HG03095 (cell line): ENCODE results near the gene PEX14.
"Not testable (repeated sequence)": the region's sequence is repeated elsewhere in the genome, so short reads cannot be mapped to it uniquely, and the experiment has no call there.

Experiments
- ATAC-seq: cut with Tn5 transposase; IDR thresholded peaks from one replicate; pipeline ENCODE4 v1.9.1; 2021; ENCODE audit warnings: moderate library complexity; ENCODE audit not compliant: unreplicated experiment

Gene PEX14

GRCh38 chr1:10450156-10450814, 24.5 kb upstream of the PEX14 start:
- no peak for ATAC-seq

GRCh38 chr1:10450836-10451235, 23.9 kb upstream of the PEX14 start:
- ATAC-seq, result no peak

GRCh38 chr1:10451287-10451686, 23.5 kb upstream of the PEX14 start:
- no peak for ATAC-seq

- ATAC-seq, result no peak
Measured at GRCh38 chr1:10456048-10456447, 18.7 kb upstream of the PEX14 start.

GRCh38 chr1:10456661-10457060, 18.1 kb upstream of the PEX14 start:
- no peak for ATAC-seq

- ATAC-seq, result not testable (repeated sequence)
Measured at GRCh38 chr1:10457462-10457861, 17.3 kb upstream of the PEX14 start.

GRCh38 chr1:10457875-10458274, 16.9 kb upstream of the PEX14 start:
- no peak for ATAC-seq

- ATAC-seq, result no peak
Measured at GRCh38 chr1:10459184-10459583, 15.6 kb upstream of the PEX14 start.

- no peak for ATAC-seq
Measured at GRCh38 chr1:10467078-10467477, 7.7 kb upstream of the PEX14 start.

GRCh38 chr1:10470043-10470442, 4.7 kb upstream of the PEX14 start:
- no peak for ATAC-seq

- no peak for ATAC-seq
Measured at GRCh38 chr1:10471411-10472219, 3.1 kb upstream of the PEX14 start.

- peak; percentile 71 for ATAC-seq
Measured at GRCh38 chr1:10472220-10473144, 2.3 kb upstream of the PEX14 start, which contains the start of gene DFFA. Gene DFFA, minus strand, starts transcription at chr1:10472529. Its CDS starts 71 bp downstream, at chr1:10472458.

GRCh38 chr1:10473145-10473765, 1.5 kb upstream of the PEX14 start:
- no peak for ATAC-seq

GRCh38 chr1:10474309-10474612, 489 bp upstream of the PEX14 start:
- not testable (repeated sequence) for ATAC-seq

- ATAC-seq, result no peak
Measured at GRCh38 chr1:10475510-10475909, 760 bp downstream of the PEX14 start.

GRCh38 chr1:10479296-10479695, 4.5 kb downstream of the PEX14 start:
- ATAC-seq, result no peak

- no peak for ATAC-seq
Measured at GRCh38 chr1:10480614-10481013, 5.9 kb downstream of the PEX14 start.

- no peak for ATAC-seq
Measured at GRCh38 chr1:10484521-10484920, 9.8 kb downstream of the PEX14 start.

- ATAC-seq, result no peak
Measured at GRCh38 chr1:10489291-10490055, 14.7 kb downstream of the PEX14 start.

GRCh38 chr1:10490286-10490970, 15.7 kb downstream of the PEX14 start:
- no peak for ATAC-seq
